WTC11 (cell line): ENCODE data around the gene TMEM54. TPM values are rescaled to one million over a fixed set of nuclear protein-coding genes. Genes with fewer than 3 reads are reported as not detected.

Experiments used
- ATAC-seq: fragments of 200-7000 bp; cut with Tn5 transposase; 2 replicates; pipeline ENCODE4 v1.10.0; 2021; ENCODE audit warnings: mild to moderate bottlenecking, moderate library complexity
- CTCF ChIA-PET: fragments of 300-600 bp; sonication (Branson Sonifier 250); formaldehyde crosslinking; loops from one replicate; lab custom pipeline; 2021; ENCODE audit warnings: antibody characterized with exemption; lab: Charles Lee
- POLR2A ChIA-PET: fragments of 350-600 bp; sonication (Branson Sonifier 250); formaldehyde crosslinking; loops from one replicate; lab custom pipeline; 2021; ENCODE audit warnings: antibody characterized with exemption; lab: Charles Lee
- DNase-seq: peaks from one replicate; pipeline ENCODE4 v3.0.0; 2021; ENCODE audit warnings: low spot score
- H3K27ac Mint-ChIP-seq: 2 replicates; pipeline ENCODE4 v1.8.0; 2021; ENCODE audit warnings: mixed read lengths
- H3K27me3 Mint-ChIP-seq: 2 replicates; pipeline ENCODE4 v1.8.0; 2021; ENCODE audit warnings: low read depth, mild to moderate bottlenecking, moderate library complexity, mixed read lengths
- H3K36me3 Mint-ChIP-seq: 2 replicates; pipeline ENCODE4 v1.8.0; 2021; ENCODE audit warnings: mixed read lengths
- H3K4me1 Mint-ChIP-seq: 2 replicates; pipeline ENCODE4 v1.8.0; 2022; ENCODE audit warnings: mixed read lengths
- H3K4me3 Mint-ChIP-seq: 2 replicates; pipeline ENCODE4 v1.8.0; 2021; ENCODE audit warnings: mild to moderate bottlenecking, moderate library complexity, mixed read lengths
- H3K9me3 Mint-ChIP-seq: 2 replicates; pipeline ENCODE4 v1.8.0; 2021; ENCODE audit warnings: mixed read lengths
- CREB1 ChIP-seq: sonication (generic); formaldehyde crosslinking; IDR thresholded peaks from 2 replicates; pipeline ENCODE4 v1.8.0; 2023; ENCODE audit warnings: mild to moderate bottlenecking, missing genetic modification reagents
- ETV6 ChIP-seq: sonication (generic); formaldehyde crosslinking; IDR thresholded peaks from 2 replicates; pipeline ENCODE4 v1.8.1; 2022; ENCODE audit warnings: mild to moderate bottlenecking, missing genetic modification reagents
- GABPB1 ChIP-seq: sonication (generic); formaldehyde crosslinking; IDR thresholded peaks from 2 replicates; pipeline ENCODE4 v1.8.1; 2023; ENCODE audit warnings: mild to moderate bottlenecking, missing genetic modification reagents
- MYBL2 ChIP-seq: sonication (generic); formaldehyde crosslinking; IDR thresholded peaks from 2 replicates; pipeline ENCODE4 v1.8.1; 2023; ENCODE audit warnings: mild to moderate bottlenecking, moderate library complexity, missing genetic modification reagents
- NFYB ChIP-seq: sonication (generic); formaldehyde crosslinking; conservative IDR thresholded peaks from 2 replicates; pipeline ENCODE4 v1.8.0; 2022; ENCODE audit warnings: low read depth, missing genetic modification reagents
- NR3C1 ChIP-seq: sonication (generic); formaldehyde crosslinking; conservative IDR thresholded peaks from 2 replicates; pipeline ENCODE4 v1.8.1; 2023; ENCODE audit warnings: low read depth, mild to moderate bottlenecking, missing genetic modification reagents
- ZNF232 ChIP-seq: sonication (generic); formaldehyde crosslinking; IDR thresholded peaks from 2 replicates; pipeline ENCODE4 v1.8.0; 2022; ENCODE audit warnings: mild to moderate bottlenecking, missing genetic modification reagents
- ZNF263 ChIP-seq: sonication (generic); formaldehyde crosslinking; IDR thresholded peaks from 2 replicates; pipeline ENCODE4 v1.8.1; 2022; ENCODE audit warnings: low read depth, mild to moderate bottlenecking, moderate library complexity, missing genetic modification reagents
- ZNF423 ChIP-seq: fragments of 250-450 bp; sonication (Bioruptor Pico); IDR thresholded peaks from 2 replicates; pipeline ENCODE4 v2.1.2; 2022; ENCODE audit warnings: mild to moderate bottlenecking, moderate library complexity
- total RNA-seq: library from RNA; stranded (reverse); gene quantifications from 3 replicates; pipeline ENCODE4 v1.2.3, GENCODE V29; 2021
- TF ChIP-seq, protein P1 (sequence below): sonication (generic); formaldehyde crosslinking; IDR thresholded peaks from 2 replicates; pipeline ENCODE4 v1.8.0; 2023; ENCODE audit warnings: missing genetic modification reagents, mild to moderate bottlenecking, borderline replicate concordance
- TF ChIP-seq, protein P2 (sequence below): fragments of 250-450 bp; sonication (Bioruptor Pico); IDR thresholded peaks from 2 replicates; pipeline ENCODE4 v1.8.0; 2021; ENCODE audit warnings: mild to moderate bottlenecking
- TF ChIP-seq, protein P3 (sequence below): sonication (generic); formaldehyde crosslinking; IDR thresholded peaks from 2 replicates; pipeline ENCODE4 v1.8.1; 2022; ENCODE audit warnings: mild to moderate bottlenecking, missing genetic modification reagents, moderate library complexity, borderline replicate concordance
- TF ChIP-seq, protein P4 (sequence below): sonication (generic); formaldehyde crosslinking; IDR thresholded peaks from 2 replicates; pipeline ENCODE4 v1.8.0; 2022; ENCODE audit warnings: mild to moderate bottlenecking, missing genetic modification reagents
- TF ChIP-seq, protein P5 (sequence below): sonication (generic); formaldehyde crosslinking; IDR thresholded peaks from 2 replicates; pipeline ENCODE4 v1.8.0; 2022; ENCODE audit warnings: missing genetic modification reagents

TMEM54 gene
- total RNA-seq, 1 experiment from 2014 or later: 20.7 TPM

DNA sequence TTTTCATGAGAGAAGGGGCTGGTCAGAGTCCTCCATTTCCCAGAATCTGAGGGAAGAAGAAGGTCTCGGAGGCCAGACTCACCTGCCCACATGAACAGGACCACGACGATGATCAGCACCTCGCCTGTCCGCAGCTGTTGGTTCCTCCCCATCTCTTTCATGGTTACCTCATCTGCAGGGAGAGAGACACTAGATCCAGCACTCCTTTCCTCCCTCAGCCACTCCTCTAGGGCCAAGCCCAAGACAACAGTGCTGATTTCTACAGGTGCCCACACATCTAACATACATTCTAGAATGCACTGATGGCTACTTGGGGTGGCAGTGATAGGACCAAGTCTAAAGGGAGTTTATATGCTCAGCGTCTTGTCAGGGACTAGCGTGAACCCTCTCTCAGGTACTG, 33.5 kb downstream of the TMEM54 start:
- peaks cover 22% of the 10 kb centered on the region for H3K4me1 Mint-ChIP-seq
- H3K9me3 Mint-ChIP-seq: no peaks in the 10 kb centered on the region
- peaks cover 39% of the 10 kb centered on the region for H3K27me3 Mint-ChIP-seq
- H3K4me3 Mint-ChIP-seq: no peak overlapping the region
- no peak overlapping the region for H3K27ac Mint-ChIP-seq
- DNase-seq (no peak), ATAC-seq (no peak)
- H3K36me3 Mint-ChIP-seq: peaks cover 3% of the 10 kb centered on the region
- ChIA-PET CTCF (no interaction called here), POLR2A (no interaction called here)
- TF ChIP-seq MYBL2 (CRISPR knock-in tag) (no peak), NFYB (CRISPR knock-in tag) (no peak), ZNF263 (CRISPR knock-in tag) (no peak), NR3C1 (no peak)
- TF ChIP-seq, protein P1, sequence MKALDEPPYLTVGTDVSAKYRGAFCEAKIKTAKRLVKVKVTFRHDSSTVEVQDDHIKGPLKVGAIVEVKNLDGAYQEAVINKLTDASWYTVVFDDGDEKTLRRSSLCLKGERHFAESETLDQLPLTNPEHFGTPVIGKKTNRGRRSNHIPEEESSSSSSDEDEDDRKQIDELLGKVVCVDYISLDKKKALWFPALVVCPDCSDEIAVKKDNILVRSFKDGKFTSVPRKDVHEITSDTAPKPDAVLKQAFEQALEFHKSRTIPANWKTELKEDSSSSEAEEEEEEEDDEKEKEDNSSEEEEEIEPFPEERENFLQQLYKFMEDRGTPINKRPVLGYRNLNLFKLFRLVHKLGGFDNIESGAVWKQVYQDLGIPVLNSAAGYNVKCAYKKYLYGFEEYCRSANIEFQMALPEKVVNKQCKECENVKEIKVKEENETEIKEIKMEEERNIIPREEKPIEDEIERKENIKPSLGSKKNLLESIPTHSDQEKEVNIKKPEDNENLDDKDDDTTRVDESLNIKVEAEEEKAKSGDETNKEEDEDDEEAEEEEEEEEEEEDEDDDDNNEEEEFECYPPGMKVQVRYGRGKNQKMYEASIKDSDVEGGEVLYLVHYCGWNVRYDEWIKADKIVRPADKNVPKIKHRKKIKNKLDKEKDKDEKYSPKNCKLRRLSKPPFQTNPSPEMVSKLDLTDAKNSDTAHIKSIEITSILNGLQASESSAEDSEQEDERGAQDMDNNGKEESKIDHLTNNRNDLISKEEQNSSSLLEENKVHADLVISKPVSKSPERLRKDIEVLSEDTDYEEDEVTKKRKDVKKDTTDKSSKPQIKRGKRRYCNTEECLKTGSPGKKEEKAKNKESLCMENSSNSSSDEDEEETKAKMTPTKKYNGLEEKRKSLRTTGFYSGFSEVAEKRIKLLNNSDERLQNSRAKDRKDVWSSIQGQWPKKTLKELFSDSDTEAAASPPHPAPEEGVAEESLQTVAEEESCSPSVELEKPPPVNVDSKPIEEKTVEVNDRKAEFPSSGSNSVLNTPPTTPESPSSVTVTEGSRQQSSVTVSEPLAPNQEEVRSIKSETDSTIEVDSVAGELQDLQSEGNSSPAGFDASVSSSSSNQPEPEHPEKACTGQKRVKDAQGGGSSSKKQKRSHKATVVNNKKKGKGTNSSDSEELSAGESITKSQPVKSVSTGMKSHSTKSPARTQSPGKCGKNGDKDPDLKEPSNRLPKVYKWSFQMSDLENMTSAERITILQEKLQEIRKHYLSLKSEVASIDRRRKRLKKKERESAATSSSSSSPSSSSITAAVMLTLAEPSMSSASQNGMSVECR (CRISPR knock-in tag): no peak

DNA sequence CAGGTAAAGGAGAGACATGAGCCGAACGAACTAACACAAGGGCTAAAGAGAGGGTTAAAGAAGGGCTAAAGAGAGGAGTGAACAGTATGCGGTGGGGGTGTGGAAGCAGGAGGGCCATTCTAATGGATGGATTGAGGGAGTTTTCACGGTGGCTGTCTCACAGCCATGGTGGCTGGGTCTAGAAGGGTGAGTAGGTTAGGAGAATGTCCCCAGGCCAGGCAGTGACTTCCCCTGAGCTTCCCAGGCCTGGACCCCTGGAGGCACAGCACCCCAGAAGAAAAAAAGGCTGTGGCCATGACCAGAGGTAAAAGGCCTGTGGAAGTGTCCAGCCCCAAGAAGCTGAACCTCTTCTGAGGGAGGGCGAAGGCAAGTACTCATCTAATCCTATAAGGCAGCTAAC, 34.0 kb downstream of the TMEM54 start:
- ChIA-PET POLR2A (no interaction called here), CTCF (interaction anchor here (0.5 to 1.2 kb wide), 3 partner anchors 10 to 36 kb away, joined by 3 to 4 read pairs (median 3); no protein-coding TSS in a partner anchor)
- no peak for ATAC-seq
- Mint-ChIP-seq H3K4me3 (no peak overlapping the region), H3K36me3 (peaks cover 6% of the 10 kb centered on the region), H3K4me1 (peaks cover 20% of the 10 kb centered on the region), H3K27me3 (peaks cover 38% of the 10 kb centered on the region), H3K9me3 (no peaks in the 10 kb centered on the region), H3K27ac (no peak overlapping the region)
- DNase-seq: no peak
- TF ChIP-seq ZNF423 (CRISPR knock-in tag) (no peak), ZNF232 (CRISPR knock-in tag) (no peak), ZNF263 (CRISPR knock-in tag) (no peak), CREB1 (CRISPR knock-in tag) (no peak), GABPB1 (CRISPR knock-in tag) (no peak), ETV6 (CRISPR knock-in tag) (no peak)
- TF ChIP-seq, protein P2, sequence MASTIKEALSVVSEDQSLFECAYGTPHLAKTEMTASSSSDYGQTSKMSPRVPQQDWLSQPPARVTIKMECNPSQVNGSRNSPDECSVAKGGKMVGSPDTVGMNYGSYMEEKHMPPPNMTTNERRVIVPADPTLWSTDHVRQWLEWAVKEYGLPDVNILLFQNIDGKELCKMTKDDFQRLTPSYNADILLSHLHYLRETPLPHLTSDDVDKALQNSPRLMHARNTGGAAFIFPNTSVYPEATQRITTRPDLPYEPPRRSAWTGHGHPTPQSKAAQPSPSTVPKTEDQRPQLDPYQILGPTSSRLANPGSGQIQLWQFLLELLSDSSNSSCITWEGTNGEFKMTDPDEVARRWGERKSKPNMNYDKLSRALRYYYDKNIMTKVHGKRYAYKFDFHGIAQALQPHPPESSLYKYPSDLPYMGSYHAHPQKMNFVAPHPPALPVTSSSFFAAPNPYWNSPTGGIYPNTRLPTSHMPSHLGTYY: no peak
- TF ChIP-seq, protein P3, sequence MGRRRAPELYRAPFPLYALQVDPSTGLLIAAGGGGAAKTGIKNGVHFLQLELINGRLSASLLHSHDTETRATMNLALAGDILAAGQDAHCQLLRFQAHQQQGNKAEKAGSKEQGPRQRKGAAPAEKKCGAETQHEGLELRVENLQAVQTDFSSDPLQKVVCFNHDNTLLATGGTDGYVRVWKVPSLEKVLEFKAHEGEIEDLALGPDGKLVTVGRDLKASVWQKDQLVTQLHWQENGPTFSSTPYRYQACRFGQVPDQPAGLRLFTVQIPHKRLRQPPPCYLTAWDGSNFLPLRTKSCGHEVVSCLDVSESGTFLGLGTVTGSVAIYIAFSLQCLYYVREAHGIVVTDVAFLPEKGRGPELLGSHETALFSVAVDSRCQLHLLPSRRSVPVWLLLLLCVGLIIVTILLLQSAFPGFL: no peak
- TF ChIP-seq, protein P4, sequence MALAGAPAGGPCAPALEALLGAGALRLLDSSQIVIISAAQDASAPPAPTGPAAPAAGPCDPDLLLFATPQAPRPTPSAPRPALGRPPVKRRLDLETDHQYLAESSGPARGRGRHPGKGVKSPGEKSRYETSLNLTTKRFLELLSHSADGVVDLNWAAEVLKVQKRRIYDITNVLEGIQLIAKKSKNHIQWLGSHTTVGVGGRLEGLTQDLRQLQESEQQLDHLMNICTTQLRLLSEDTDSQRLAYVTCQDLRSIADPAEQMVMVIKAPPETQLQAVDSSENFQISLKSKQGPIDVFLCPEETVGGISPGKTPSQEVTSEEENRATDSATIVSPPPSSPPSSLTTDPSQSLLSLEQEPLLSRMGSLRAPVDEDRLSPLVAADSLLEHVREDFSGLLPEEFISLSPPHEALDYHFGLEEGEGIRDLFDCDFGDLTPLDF (CRISPR knock-in tag): no peak
- TF ChIP-seq, protein P5, sequence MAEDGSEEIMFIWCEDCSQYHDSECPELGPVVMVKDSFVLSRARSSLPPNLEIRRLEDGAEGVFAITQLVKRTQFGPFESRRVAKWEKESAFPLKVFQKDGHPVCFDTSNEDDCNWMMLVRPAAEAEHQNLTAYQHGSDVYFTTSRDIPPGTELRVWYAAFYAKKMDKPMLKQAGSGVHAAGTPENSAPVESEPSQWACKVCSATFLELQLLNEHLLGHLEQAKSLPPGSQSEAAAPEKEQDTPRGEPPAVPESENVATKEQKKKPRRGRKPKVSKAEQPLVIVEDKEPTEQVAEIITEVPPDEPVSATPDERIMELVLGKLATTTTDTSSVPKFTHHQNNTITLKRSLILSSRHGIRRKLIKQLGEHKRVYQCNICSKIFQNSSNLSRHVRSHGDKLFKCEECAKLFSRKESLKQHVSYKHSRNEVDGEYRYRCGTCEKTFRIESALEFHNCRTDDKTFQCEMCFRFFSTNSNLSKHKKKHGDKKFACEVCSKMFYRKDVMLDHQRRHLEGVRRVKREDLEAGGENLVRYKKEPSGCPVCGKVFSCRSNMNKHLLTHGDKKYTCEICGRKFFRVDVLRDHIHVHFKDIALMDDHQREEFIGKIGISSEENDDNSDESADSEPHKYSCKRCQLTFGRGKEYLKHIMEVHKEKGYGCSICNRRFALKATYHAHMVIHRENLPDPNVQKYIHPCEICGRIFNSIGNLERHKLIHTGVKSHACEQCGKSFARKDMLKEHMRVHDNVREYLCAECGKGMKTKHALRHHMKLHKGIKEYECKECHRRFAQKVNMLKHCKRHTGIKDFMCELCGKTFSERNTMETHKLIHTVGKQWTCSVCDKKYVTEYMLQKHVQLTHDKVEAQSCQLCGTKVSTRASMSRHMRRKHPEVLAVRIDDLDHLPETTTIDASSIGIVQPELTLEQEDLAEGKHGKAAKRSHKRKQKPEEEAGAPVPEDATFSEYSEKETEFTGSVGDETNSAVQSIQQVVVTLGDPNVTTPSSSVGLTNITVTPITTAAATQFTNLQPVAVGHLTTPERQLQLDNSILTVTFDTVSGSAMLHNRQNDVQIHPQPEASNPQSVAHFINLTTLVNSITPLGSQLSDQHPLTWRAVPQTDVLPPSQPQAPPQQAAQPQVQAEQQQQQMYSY (CRISPR knock-in tag): no peak
